ENCODE measurements around the gene SH3GLB2. TPM values are rescaled to one million over a fixed set of nuclear protein-coding genes. Genes with fewer than 3 reads are reported as not detected.

The SH3GLB2 gene
- total RNA-seq, 1 experiment from 2014 or later, result 44.1 TPM

- H3F3A ChIP-seq (ENCODE audit: low read length, unreplicated experiment), result no peaks in the 10 kb centered on the region
- H3K36me3 ChIP-seq (ENCODE audit: low read depth, low read length), result no peaks in the 10 kb centered on the region
- H3K4me1 ChIP-seq (ENCODE audit: insufficient read depth, low read length), result peaks cover 15% of the 10 kb centered on the region; the same call in 1 of the 2 replicates
- no peak for TF ChIP-seq EZH2 (IDR thresholded peaks at IDR 0.05; ENCODE audit: low read length, unreplicated experiment)
- TF ChIP-seq EZH2phosphoT487 (IDR thresholded peaks at IDR 0.05; ENCODE audit: borderline replicate concordance, low read length), result no peak
- TF ChIP-seq CTCF (conservative IDR thresholded peaks at IDR 0.05; ENCODE audit: low read depth, low read length), result no peak
- H3K27me3 ChIP-seq (ENCODE audit: low read length), result no peaks in the 10 kb centered on the region
- intact Hi-C loops (cut with micrococcal nuclease), result no loop called here
- CTCF ChIA-PET, result no interaction called here
- H2AFZ ChIP-seq (ENCODE audit: low read length), result no peak overlapping the region
- no peak overlapping the region for H3K4me3 ChIP-seq (ENCODE audit: low read length)
- no peaks in the 10 kb centered on the region for H3K9me3 ChIP-seq (ENCODE audit: low read length)
- POLR2A ChIA-PET (ENCODE audit: unreplicated experiment), result no interaction called here
- no peak overlapping the region for H3K27ac ChIP-seq (ENCODE audit: low read length)
- peaks cover 38% of the 10 kb centered on the region for H3K79me2 ChIP-seq (ENCODE audit: low read length)
- no peak overlapping the region for H3K4me2 ChIP-seq (ENCODE audit: low read length)
- ATAC-seq (no peak; the same call in 1 of the 2 replicates), DNase-seq (no peak)
- no peaks in the 10 kb centered on the region for H3K9me2 ChIP-seq (replicated peaks; ENCODE audit: low read length)
- H4K20me1 ChIP-seq (ENCODE audit: low read length), result no peaks in the 10 kb centered on the region
- BruUV-seq (replicated peaks), result no TSS peak
- no peak overlapping the region for H3K9ac ChIP-seq (ENCODE audit: low read length)
Measured at GRCh38 chr9:129023036-129023907, 4.9 kb downstream of the SH3GLB2 start.

- H3K9me3 ChIP-seq (ENCODE audit: low read length), result no peaks in the 10 kb centered on the region
- POLR2A ChIA-PET (ENCODE audit: unreplicated experiment), result no interaction called here
- no peak overlapping the region for H2AFZ ChIP-seq (ENCODE audit: low read length)
- H3K4me1 ChIP-seq (ENCODE audit: insufficient read depth, low read length), result peaks cover 10% of the 10 kb centered on the region; the same call in 1 of the 2 replicates
- no peaks in the 10 kb centered on the region for H3K36me3 ChIP-seq (ENCODE audit: low read depth, low read length)
- no peak for ATAC-seq
- no TSS peak for BruUV-seq (replicated peaks)
- no peak overlapping the region for H3K4me2 ChIP-seq (ENCODE audit: low read length)
- no peak overlapping the region for H3K27ac ChIP-seq (ENCODE audit: low read length)
- H3K4me3 ChIP-seq (ENCODE audit: low read length), result no peak overlapping the region
- no peaks in the 10 kb centered on the region for H3K9me2 ChIP-seq (replicated peaks; ENCODE audit: low read length)
- intact Hi-C loops (cut with micrococcal nuclease), result no loop called here
- no peaks in the 10 kb centered on the region for H4K20me1 ChIP-seq (ENCODE audit: low read length)
- H3K9ac ChIP-seq (ENCODE audit: low read length), result no peak overlapping the region
- no peaks in the 10 kb centered on the region for H3F3A ChIP-seq (ENCODE audit: low read length, unreplicated experiment)
- DNase-seq, result no peak
- H3K27me3 ChIP-seq (ENCODE audit: low read length), result no peaks in the 10 kb centered on the region
- TF ChIP-seq CTCF (conservative IDR thresholded peaks at IDR 0.05; ENCODE audit: low read depth, low read length) (no peak), EZH2 (IDR thresholded peaks at IDR 0.05; ENCODE audit: low read length, unreplicated experiment) (no peak), EZH2phosphoT487 (IDR thresholded peaks at IDR 0.05; ENCODE audit: borderline replicate concordance, low read length) (no peak)
- peaks cover 29% of the 10 kb centered on the region for H3K79me2 ChIP-seq (ENCODE audit: low read length)
- CTCF ChIA-PET, result no interaction called here
Measured at GRCh38 chr9:129022037-129022436, 6.1 kb downstream of the SH3GLB2 start.

- H3K27ac ChIP-seq (ENCODE audit: low read length), result no peak overlapping the region
- no peaks in the 10 kb centered on the region for H3K9me3 ChIP-seq (ENCODE audit: low read length)
- H2AFZ ChIP-seq (ENCODE audit: low read length), result no peak overlapping the region
- no peaks in the 10 kb centered on the region for H3K9me2 ChIP-seq (replicated peaks; ENCODE audit: low read length)
- H3K27me3 ChIP-seq (ENCODE audit: low read length), result no peaks in the 10 kb centered on the region
- no TSS peak for BruUV-seq (replicated peaks)
- no peak overlapping the region for H3K4me3 ChIP-seq (ENCODE audit: low read length)
- ChIA-PET POLR2A (ENCODE audit: unreplicated experiment) (no interaction called here), CTCF (no interaction called here)
- H3K4me2 ChIP-seq (ENCODE audit: low read length), result no peak overlapping the region
- H3K79me2 ChIP-seq (ENCODE audit: low read length), result peaks cover 20% of the 10 kb centered on the region
- H3K4me1 ChIP-seq (ENCODE audit: insufficient read depth, low read length), result peaks cover 3% of the 10 kb centered on the region; the same call in 1 of the 2 replicates
- intact Hi-C loops (cut with micrococcal nuclease), result no loop called here
- no peaks in the 10 kb centered on the region for H4K20me1 ChIP-seq (ENCODE audit: low read length)
- DNase-seq (no peak), ATAC-seq (no peak)
- no peaks in the 10 kb centered on the region for H3K36me3 ChIP-seq (ENCODE audit: low read depth, low read length)
- TF ChIP-seq EZH2 (IDR thresholded peaks at IDR 0.05; ENCODE audit: low read length, unreplicated experiment), result no peak
- no peak for TF ChIP-seq EZH2phosphoT487 (IDR thresholded peaks at IDR 0.05; ENCODE audit: borderline replicate concordance, low read length)
- TF ChIP-seq CTCF (conservative IDR thresholded peaks at IDR 0.05; ENCODE audit: low read depth, low read length), result no peak
- H3F3A ChIP-seq (ENCODE audit: low read length, unreplicated experiment), result no peaks in the 10 kb centered on the region
- H3K9ac ChIP-seq (ENCODE audit: low read length), result no peak overlapping the region
Measured at GRCh38 chr9:129021091-129021490, 7.0 kb downstream of the SH3GLB2 start.
